Liver (tissue), 3 donors: ENCODE measurements around the gene LEF1.

Experiments used
- ATF3 ChIP-seq: IDR thresholded peaks from 2 replicates; pipeline ENCODE4 v1.6.1; 2016; ENCODE audit warnings: antibody characterized with exemption
- CTCF ChIP-seq: fragments of 150-350 bp; IDR thresholded peaks from 2 replicates; pipeline ENCODE4 v1.5.1; 2017; ENCODE audit warnings: improper control_type of control experiment, low read depth, low read length; ENCODE audit not compliant: missing input control
- FOXA1 ChIP-seq: IDR thresholded peaks from 2 replicates; pipeline ENCODE4 v1.6.1; 2016; ENCODE audit warnings: antibody characterized with exemption
- MAX ChIP-seq: IDR thresholded peaks from 2 replicates; pipeline ENCODE4 v1.6.1; 2016; ENCODE audit warnings: antibody characterized with exemption
- REST ChIP-seq: IDR thresholded peaks from 2 replicates; pipeline ENCODE4 v1.6.1; 2016; ENCODE audit warnings: antibody characterized with exemption, mild to moderate bottlenecking
- YY1 ChIP-seq: IDR thresholded peaks from 2 replicates; pipeline ENCODE4 v1.6.1; 2016; ENCODE audit warnings: antibody characterized with exemption, mild to moderate bottlenecking
- donor health status: healthy.
- donor health status: healthy.

GRCh38 chr4:108036213-108036612 lies 132.5 kb downstream of the LEF1 start:
- TF ChIP-seq FOXA1 (no peak), CTCF (no peak), MAX (no peak), ATF3 (no peak), REST (no peak), YY1 (no peak)
